Uterus (tissue), 4 donors: ENCODE results near the gene PCED1B. TPM values are rescaled to one million over a fixed set of nuclear protein-coding genes. Genes with fewer than 3 reads are reported as not detected.
A peak's percentile ranks its signal among the peaks of the same experiment; 100 is the strongest.

Experiments used
- DNase-seq, 2 donors: peaks; one replicate each; pipeline ENCODE4 v3.0.0-alpha.2; 2019 to 2020
- H3K27ac ChIP-seq, 2 donors: fragments of 200-600 bp; sonication (generic); 1 replicate in 1 of 2; 2 replicates in 1 of 2; pipeline ENCODE4 v1.5.1; 2016 to 2018
- H3K27me3 ChIP-seq, 2 donors: fragments of 200-600 bp; sonication (generic); one replicate each; pipeline ENCODE4 v1.5.1; 2018 to 2019; ENCODE audit warnings: control low read depth in 1 of 2
- H3K36me3 ChIP-seq, 2 donors: fragments of 200-600 bp; sonication (generic); one replicate each; pipeline ENCODE4 v1.5.1; 2019; ENCODE audit warnings: control low read depth in 1 of 2
- H3K4me1 ChIP-seq, 2 donors: fragments of 200-600 bp; sonication (generic); one replicate each; pipeline ENCODE4 v1.5.1; 2018 to 2019; ENCODE audit warnings: control low read depth in 1 of 2
- H3K4me3 ChIP-seq, 2 donors: fragments of 200-600 bp; sonication (generic); 1 replicate in 1 of 2; 2 replicates in 1 of 2; pipeline ENCODE4 v1.5.1; 2018 to 2019; ENCODE audit warnings: mild to moderate bottlenecking in 1 of 2
- H3K9me3 ChIP-seq, 2 donors: fragments of 200-600 bp; sonication (generic); one replicate each; pipeline ENCODE4 v1.5.1; 2019; ENCODE audit warnings: control low read depth in 1 of 2
- CTCF ChIP-seq, 4 experiments: fragments of 200-600 bp in 2 of 4; fragments of 450-650 bp in 2 of 4; sonication (generic) in 2 of 4; IDR thresholded peaks; one replicate each; pipeline ENCODE4 v1.5.1; 2016 to 2019; ENCODE audit warnings: antibody characterized with exemption in 4 of 4, mild to moderate bottlenecking in 2 of 4, moderate library complexity in 1 of 4
- POLR2A ChIP-seq, 2 donors: fragments of 450-650 bp; IDR thresholded peaks; one replicate each; pipeline ENCODE4 v1.6.1; 2016; ENCODE audit warnings: antibody characterized with exemption in 2 of 2, mild to moderate bottlenecking in 1 of 2, moderate library complexity in 1 of 2
- intact Hi-C: fragments of 100-400 bp; cut with DNase I; formaldehyde crosslinking; loops from one replicate; pipeline ENCODE4 v1.15.1; 2023; ENCODE audit warnings: low total_unique reads
- total RNA-seq, 4 donors: library from RNA; depleted of rRNA in 3 of 4; stranded (reverse); fragments of >200 nt in 3 of 4; gene quantifications; one replicate each; pipeline versions ENCODE4 v1.1.0 to v1.2.4, GENCODE V29; 2014 to 2023
- donor health status: DM: yes; HTN: yes; CAD: no.

PCED1B gene
- total RNA-seq, 4 donors from 2014 or later = 1.0 to 46.6 (median 13.0) TPM

DNA sequence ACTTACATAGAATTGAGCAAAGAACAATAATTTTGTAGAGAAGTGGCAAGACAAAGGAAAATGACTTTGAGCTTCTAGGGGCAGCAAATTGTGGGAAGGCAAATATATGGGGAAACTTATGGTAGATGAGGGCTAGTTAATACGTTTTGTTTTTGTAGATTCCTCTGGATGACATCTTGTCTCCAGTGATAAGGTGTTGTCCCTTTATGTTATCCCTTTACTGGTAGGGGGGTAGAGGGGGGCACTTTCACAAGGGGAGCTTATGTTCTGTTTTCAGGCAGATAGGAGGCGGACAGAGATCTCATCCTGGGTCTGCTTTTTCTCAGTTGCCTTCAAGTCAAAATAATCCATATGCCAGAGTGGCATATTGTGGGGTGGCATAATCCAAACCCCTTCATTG lies 106.8 kb downstream of the PCED1B start:
- TF ChIP-seq CTCF (IDR thresholded peaks at IDR 0.05) (no peak), POLR2A (IDR thresholded peaks at IDR 0.05) (no peak)
- H3K9me3 ChIP-seq = no peaks in the 10 kb centered on the region
- H3K27me3 ChIP-seq = no peaks in the 10 kb centered on the region
- intact Hi-C loops = no loop called here
- H3K4me3 ChIP-seq = no peak overlapping the region
- H3K36me3 ChIP-seq = no peaks in the 10 kb centered on the region
- no peak for DNase-seq
- H3K27ac ChIP-seq = no peak overlapping the region
- peaks cover 5 to 12% of the 10 kb centered on the region in 2 donors for H3K4me1 ChIP-seq

GRCh38 chr12:47188576-47189441 lies 109.4 kb downstream of the PCED1B start:
- TF ChIP-seq CTCF (IDR thresholded peaks at IDR 0.05) (no peak), POLR2A (IDR thresholded peaks at IDR 0.05) (no peak)
- H3K36me3 ChIP-seq = no peaks in the 10 kb centered on the region
- peak in 1 of 2 donors; percentile 46 for DNase-seq
- H3K27me3 ChIP-seq = no peaks in the 10 kb centered on the region
- peaks cover 5 to 12% of the 10 kb centered on the region in 2 donors for H3K4me1 ChIP-seq
- intact Hi-C loops = no loop called here
- peak overlapping the region; percentile 56 to 60 for H3K27ac ChIP-seq
- H3K4me3 ChIP-seq = no peak overlapping the region
- H3K9me3 ChIP-seq = no peaks in the 10 kb centered on the region

DNA sequence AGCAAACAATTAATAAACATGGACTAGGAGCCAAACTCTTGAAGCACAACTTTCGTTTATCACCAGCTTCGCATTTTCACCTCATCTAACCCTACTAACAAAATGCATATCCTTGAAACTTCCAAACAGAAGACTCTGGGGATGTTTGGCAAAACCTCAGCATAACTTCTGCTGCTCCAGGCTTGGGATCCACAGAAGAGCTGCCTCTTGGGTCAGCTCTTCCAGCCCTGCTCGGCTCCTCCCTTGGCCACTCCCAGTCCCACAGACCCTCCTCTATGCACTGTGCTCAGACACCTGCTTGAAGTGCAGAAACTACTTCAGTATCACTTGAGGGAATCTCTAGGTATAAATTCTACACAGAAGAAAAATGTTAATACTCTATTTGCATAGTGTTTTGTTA lies 110.3 kb downstream of the PCED1B start:
- DNase-seq = no peak
- no peaks in the 10 kb centered on the region for H3K9me3 ChIP-seq
- intact Hi-C loops = no loop called here
- no peaks in the 10 kb centered on the region for H3K27me3 ChIP-seq
- peaks cover 5 to 12% of the 10 kb centered on the region in 2 donors for H3K4me1 ChIP-seq
- TF ChIP-seq POLR2A (IDR thresholded peaks at IDR 0.05) (no peak), CTCF (IDR thresholded peaks at IDR 0.05) (no peak)
- no peaks in the 10 kb centered on the region for H3K36me3 ChIP-seq
- H3K27ac ChIP-seq = peak overlapping the region; percentile 56 to 60
- H3K4me3 ChIP-seq = no peak overlapping the region

GRCh38 chr12:47190271-47190750 lies 110.9 kb downstream of the PCED1B start:
- TF ChIP-seq CTCF (IDR thresholded peaks at IDR 0.05) (no peak), POLR2A (IDR thresholded peaks at IDR 0.05) (no peak)
- DNase-seq = no peak
- Histone ChIP-seq H3K4me3 (no peak overlapping the region), H3K27me3 (no peaks in the 10 kb centered on the region), H3K36me3 (no peaks in the 10 kb centered on the region), H3K4me1 (peaks cover 5 to 12% of the 10 kb centered on the region in 2 donors), H3K27ac (peak overlapping the region; percentile 2 to 60), H3K9me3 (no peaks in the 10 kb centered on the region)
- intact Hi-C loops = no loop called here

DNA sequence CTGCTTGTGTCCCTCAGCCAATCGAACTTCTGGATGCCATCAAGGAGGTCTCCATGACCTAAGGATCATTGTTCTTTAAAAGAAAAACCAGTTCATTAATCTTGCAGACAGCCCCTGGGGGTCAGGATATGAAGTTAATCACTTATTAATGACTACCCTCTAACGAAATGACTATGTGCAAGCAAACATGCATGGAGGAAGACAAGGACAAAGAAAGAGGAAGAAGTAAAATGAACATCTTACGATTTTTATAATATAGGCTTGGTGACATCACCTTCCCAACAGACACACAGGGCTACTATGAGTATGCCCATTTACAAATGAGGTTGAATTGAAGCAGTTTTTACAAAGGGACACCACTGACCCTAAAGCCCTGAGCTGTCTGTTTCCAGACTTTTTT lies 111.5 kb downstream of the PCED1B start:
- H3K9me3 ChIP-seq = no peaks in the 10 kb centered on the region
- no peaks in the 10 kb centered on the region for H3K27me3 ChIP-seq
- no peak for DNase-seq
- peaks cover 5 to 12% of the 10 kb centered on the region in 2 donors for H3K4me1 ChIP-seq
- H3K27ac ChIP-seq = peak overlapping the region in 1 of 2 donors; percentile 60
- no peaks in the 10 kb centered on the region for H3K36me3 ChIP-seq
- no peak overlapping the region for H3K4me3 ChIP-seq
- TF ChIP-seq POLR2A (IDR thresholded peaks at IDR 0.05) (no peak), CTCF (IDR thresholded peaks at IDR 0.05) (no peak)
- intact Hi-C loops = no loop called here
